ENCODE data around the gene TRIP10.
"Not testable (repeated sequence)": the region's sequence is repeated elsewhere in the genome, so short reads cannot be mapped to it uniquely, and the experiment has no call there.

TRIP10 gene

GRCh38 chr19:6752256-6753177 is 13.0 kb downstream of the TRIP10 start:
- Histone ChIP-seq H3K27ac (ENCODE audit: low read length) (no peak overlapping the region), H3K9me3 (ENCODE audit: control insufficient read depth, low read depth, low read length) (no peaks in the 10 kb centered on the region), H3K36me3 (ENCODE audit: control insufficient read depth, low read depth, low read length) (peaks cover 34% of the 10 kb centered on the region), H3K4me3 (ENCODE audit: low read length) (peak overlapping the region; percentile 56), H3K27me3 (ENCODE audit: control insufficient read depth, insufficient read depth, low read length) (no peaks in the 10 kb centered on the region), H3K9ac (ENCODE audit: low read length) (peak overlapping the region; percentile 32), H3K4me1 (ENCODE audit: control insufficient read depth, low read depth, low read length) (no peaks in the 10 kb centered on the region)

DNA sequence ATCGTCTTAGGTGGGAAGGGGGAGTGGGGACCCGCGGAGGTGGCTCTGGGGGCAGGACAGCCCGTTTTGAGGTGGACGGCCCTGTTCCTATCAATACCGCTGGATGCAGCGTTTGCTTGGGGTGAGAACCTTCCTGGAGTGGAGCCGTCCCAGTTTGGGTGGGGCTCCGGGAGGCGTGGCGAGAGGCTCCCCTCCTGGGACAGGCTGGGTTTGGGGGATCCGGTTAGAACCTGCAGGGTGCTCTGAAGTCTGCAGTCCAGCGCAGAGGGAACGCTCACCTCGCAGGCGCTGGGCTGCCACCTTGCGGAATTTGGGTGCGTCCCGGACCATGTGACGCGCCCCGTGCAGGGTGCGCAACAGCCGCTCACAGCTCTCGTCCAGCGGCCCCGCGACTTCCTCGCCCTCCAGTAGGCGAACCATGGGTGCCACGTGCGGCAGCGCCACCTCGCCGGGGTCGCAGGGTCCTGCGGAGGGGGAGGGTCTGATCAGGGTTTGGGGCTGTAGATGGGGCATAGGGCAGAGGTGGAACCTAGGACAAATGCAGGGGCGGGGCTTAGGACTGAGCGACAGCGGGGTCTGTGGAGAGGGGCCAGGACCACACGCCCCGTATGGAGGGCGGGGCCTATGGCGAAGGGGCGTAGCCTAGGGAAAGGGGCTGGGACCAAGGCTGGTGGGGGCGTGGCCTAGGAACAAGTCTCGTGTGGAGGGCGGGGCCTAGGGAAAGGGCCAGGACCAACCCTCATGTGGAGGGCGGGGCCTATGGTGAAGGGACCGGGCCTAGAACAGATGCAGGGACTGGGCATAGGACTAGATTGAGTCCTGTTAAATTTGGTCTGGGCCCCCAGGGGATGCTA is 13.9 kb downstream of the TRIP10 start:
- H3K4me3 ChIP-seq (ENCODE audit: low read length) = peak overlapping the region; percentile 56
- H3K36me3 ChIP-seq (ENCODE audit: control insufficient read depth, low read depth, low read length) = peaks cover 26% of the 10 kb centered on the region
- no peak overlapping the region for H3K27ac ChIP-seq (ENCODE audit: low read length)
- H3K9ac ChIP-seq (ENCODE audit: low read length) = peak overlapping the region; percentile 32
- no peaks in the 10 kb centered on the region for H3K9me3 ChIP-seq (ENCODE audit: control insufficient read depth, low read depth, low read length)
- H3K27me3 ChIP-seq (ENCODE audit: control insufficient read depth, insufficient read depth, low read length) = no peaks in the 10 kb centered on the region
- H3K4me1 ChIP-seq (ENCODE audit: control insufficient read depth, low read depth, low read length) = no peaks in the 10 kb centered on the region

GRCh38 chr19:6754136-6754535 is 14.7 kb downstream of the TRIP10 start:
- Histone ChIP-seq H3K4me3 (ENCODE audit: low read length) (no peak overlapping the region), H3K27me3 (ENCODE audit: control insufficient read depth, insufficient read depth, low read length) (no peaks in the 10 kb centered on the region), H3K4me1 (ENCODE audit: control insufficient read depth, low read depth, low read length) (no peaks in the 10 kb centered on the region), H3K36me3 (ENCODE audit: control insufficient read depth, low read depth, low read length) (peaks cover 20% of the 10 kb centered on the region), H3K9me3 (ENCODE audit: control insufficient read depth, low read depth, low read length) (no peaks in the 10 kb centered on the region), H3K9ac (ENCODE audit: low read length) (no peak overlapping the region), H3K27ac (ENCODE audit: low read length) (no peak overlapping the region)

GRCh38 chr19:6754653-6755463 is 15.4 kb downstream of the TRIP10 start:
- H3K4me3 ChIP-seq (ENCODE audit: low read length) = no peak overlapping the region
- no peaks in the 10 kb centered on the region for H3K9me3 ChIP-seq (ENCODE audit: control insufficient read depth, low read depth, low read length)
- H3K27ac ChIP-seq (ENCODE audit: low read length) = no peak overlapping the region
- no peak overlapping the region for H3K9ac ChIP-seq (ENCODE audit: low read length)
- H3K36me3 ChIP-seq (ENCODE audit: control insufficient read depth, low read depth, low read length) = peaks cover 13% of the 10 kb centered on the region
- H3K4me1 ChIP-seq (ENCODE audit: control insufficient read depth, low read depth, low read length) = no peaks in the 10 kb centered on the region
- H3K27me3 ChIP-seq (ENCODE audit: control insufficient read depth, insufficient read depth, low read length) = no peaks in the 10 kb centered on the region

DNA sequence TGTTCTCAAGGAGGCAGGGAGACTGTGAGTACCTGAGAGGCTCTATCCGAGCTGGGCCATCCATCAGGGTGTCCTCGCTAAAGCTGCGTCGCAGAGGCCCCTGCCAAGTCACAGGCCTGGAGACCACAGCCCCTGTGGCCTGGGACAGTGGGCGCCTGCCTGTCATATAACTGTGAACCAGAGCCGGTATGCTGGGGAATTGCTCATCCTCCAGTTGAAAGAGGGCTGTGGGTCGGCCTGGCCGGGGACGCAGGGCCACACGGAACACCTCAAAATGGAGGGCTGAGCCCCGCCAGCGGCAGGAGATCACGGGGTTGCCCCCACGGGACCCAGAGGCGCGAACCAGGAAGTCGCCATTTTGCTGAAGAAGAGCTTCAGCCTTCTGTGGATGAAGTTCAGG is 21.1 kb downstream of the TRIP10 start:
- no peak overlapping the region for H3K9ac ChIP-seq (ENCODE audit: low read length)

DNA sequence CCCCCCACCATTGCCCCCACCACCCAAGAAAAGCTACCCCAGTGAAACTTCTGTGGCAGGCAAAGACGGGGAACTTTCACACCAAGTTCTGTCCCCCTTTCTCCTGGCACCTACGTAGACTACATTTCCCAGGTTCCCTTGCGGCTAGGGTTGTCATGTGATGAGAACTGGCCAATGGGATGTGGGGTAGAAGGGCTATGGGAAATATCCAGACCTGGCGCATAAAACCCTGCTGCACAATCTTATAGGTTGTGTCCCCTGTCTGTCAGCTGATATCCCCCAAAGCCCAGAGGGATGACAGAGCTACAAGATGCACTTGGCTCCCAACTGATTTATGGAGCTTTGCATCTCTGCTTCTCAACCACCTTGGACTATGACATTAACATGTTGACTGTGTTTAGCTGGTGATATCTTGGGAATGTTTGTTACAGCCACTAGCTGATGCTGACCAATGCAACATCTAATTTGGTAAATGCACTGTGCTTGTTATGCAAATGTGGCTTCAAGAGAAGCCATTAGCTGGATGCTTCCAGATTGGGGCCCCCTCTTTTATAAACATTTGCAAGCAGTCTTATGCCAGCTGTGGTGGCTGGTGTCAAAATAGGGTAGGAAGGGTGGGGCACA is 21.7 kb downstream of the TRIP10 start:
- Histone ChIP-seq H3K4me1 (ENCODE audit: control insufficient read depth, low read depth, low read length) (peaks cover 7% of the 10 kb centered on the region), H3K9ac (ENCODE audit: low read length) (no peak overlapping the region), H3K9me3 (ENCODE audit: control insufficient read depth, low read depth, low read length) (no peaks in the 10 kb centered on the region), H3K4me3 (ENCODE audit: low read length) (no peak overlapping the region), H3K27me3 (ENCODE audit: control insufficient read depth, insufficient read depth, low read length) (peaks cover 3% of the 10 kb centered on the region), H3K27ac (ENCODE audit: low read length) (no peak overlapping the region), H3K36me3 (ENCODE audit: control insufficient read depth, low read depth, low read length) (no peaks in the 10 kb centered on the region)

More for the DNA sequence above, 21.1 kb downstream of the TRIP10 start:
- Histone ChIP-seq H3K9me3 (ENCODE audit: control insufficient read depth, low read depth, low read length) (no peaks in the 10 kb centered on the region), H3K36me3 (ENCODE audit: control insufficient read depth, low read depth, low read length) (no peaks in the 10 kb centered on the region), H3K27ac (ENCODE audit: low read length) (no peak overlapping the region), H3K4me3 (ENCODE audit: low read length) (no peak overlapping the region), H3K27me3 (ENCODE audit: control insufficient read depth, insufficient read depth, low read length) (no peaks in the 10 kb centered on the region), H3K4me1 (ENCODE audit: control insufficient read depth, low read depth, low read length) (peaks cover 2% of the 10 kb centered on the region)

GRCh38 chr19:6762253-6762797 is 22.8 kb downstream of the TRIP10 start:
- not testable (repeated sequence) for H3K4me3 ChIP-seq (ENCODE audit: low read length); H3K9me3 ChIP-seq (ENCODE audit: control insufficient read depth, low read depth, low read length); H3K36me3 ChIP-seq (ENCODE audit: control insufficient read depth, low read depth, low read length)

DNA sequence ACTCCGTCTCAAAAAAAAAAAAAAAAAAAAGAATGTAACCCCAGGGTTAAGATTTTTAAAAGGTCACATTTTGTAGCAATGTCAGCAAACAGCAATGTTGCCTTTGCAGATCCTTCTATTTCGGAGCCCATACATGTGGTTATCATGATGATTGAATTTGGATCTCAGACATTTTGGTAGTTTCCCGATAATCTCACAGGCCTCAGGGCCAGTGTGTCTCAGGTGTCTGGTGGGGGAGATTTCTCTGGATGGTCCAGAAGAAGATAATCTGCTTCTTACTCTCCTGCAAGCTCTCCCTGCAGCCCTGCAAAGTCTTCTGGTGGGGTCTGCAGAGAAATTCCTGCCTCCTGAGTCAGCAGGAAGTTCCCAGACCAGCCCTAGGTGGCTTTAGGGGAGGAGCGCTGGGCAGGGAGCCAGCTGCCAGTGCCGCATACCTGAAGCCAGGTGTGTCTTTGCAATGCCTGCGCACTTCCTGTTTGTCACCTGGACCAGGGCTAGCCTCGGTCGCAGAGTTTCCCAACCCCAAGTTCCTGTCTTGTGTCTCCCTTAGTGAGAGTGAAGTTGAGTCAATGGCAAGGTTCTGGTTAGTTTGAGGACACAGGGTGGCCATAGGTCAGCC is 26.4 kb downstream of the TRIP10 start:
- Histone ChIP-seq H3K9me3 (ENCODE audit: control insufficient read depth, low read depth, low read length) (no peaks in the 10 kb centered on the region), H3K4me1 (ENCODE audit: control insufficient read depth, low read depth, low read length) (peaks cover 15% of the 10 kb centered on the region), H3K36me3 (ENCODE audit: control insufficient read depth, low read depth, low read length) (no peaks in the 10 kb centered on the region), H3K27me3 (ENCODE audit: control insufficient read depth, insufficient read depth, low read length) (peaks cover 14% of the 10 kb centered on the region), H3K9ac (ENCODE audit: low read length) (peak overlapping the region; percentile 36), H3K27ac (ENCODE audit: low read length) (peak overlapping the region; percentile 53), H3K4me3 (ENCODE audit: low read length) (peak overlapping the region; percentile 82)

More at GRCh38 chr19:6762253-6762797, 22.8 kb downstream of the TRIP10 start:
- H3K9ac ChIP-seq (ENCODE audit: low read length); H3K27ac ChIP-seq (ENCODE audit: low read length): not testable (repeated sequence)
- Histone ChIP-seq H3K27me3 (ENCODE audit: control insufficient read depth, insufficient read depth, low read length) (peaks cover 14% of the 10 kb centered on the region), H3K4me1 (ENCODE audit: control insufficient read depth, low read depth, low read length) (peaks cover 15% of the 10 kb centered on the region)

DNA sequence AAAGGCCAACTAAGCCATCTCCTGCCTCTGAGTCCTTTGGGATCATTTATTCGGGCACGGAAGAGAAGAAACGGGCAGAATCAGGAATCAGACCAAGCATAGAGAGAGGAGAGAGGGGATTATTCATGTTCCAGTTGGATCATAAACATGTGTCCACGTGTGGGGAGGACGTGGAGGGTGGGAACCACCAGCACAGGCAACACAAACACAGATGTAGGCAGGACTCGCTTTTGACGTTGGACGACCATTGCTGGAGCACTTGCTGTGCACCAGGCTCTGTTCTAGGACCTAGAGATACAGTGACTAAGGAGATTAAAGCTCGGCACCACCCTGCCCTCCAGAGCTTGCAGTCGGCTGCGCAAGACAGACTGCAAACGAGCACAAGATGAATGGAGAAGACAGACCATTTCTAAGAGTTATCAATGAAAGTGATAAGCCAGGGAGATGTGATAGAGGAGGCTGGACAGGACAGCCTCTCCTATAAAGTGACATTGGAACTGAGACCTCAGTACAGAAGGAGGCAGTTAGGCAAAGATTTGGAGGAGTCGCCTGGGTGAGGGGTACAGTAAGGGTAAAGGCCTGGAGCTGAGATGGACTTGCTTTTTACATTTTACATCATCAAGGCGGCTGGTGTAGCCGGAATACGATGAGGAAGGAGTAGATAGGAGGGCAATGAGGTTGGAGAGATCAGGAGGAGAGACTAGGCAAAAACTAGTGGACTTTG is 27.0 kb downstream of the TRIP10 start:
- peaks cover 14% of the 10 kb centered on the region for H3K27me3 ChIP-seq (ENCODE audit: control insufficient read depth, insufficient read depth, low read length)
- H3K9ac ChIP-seq (ENCODE audit: low read length) = peak overlapping the region; percentile 50
- H3K4me3 ChIP-seq (ENCODE audit: low read length) = peak overlapping the region; percentile 82
- no peaks in the 10 kb centered on the region for H3K36me3 ChIP-seq (ENCODE audit: control insufficient read depth, low read depth, low read length)
- H3K4me1 ChIP-seq (ENCODE audit: control insufficient read depth, low read depth, low read length) = peaks cover 15% of the 10 kb centered on the region
- H3K27ac ChIP-seq (ENCODE audit: low read length) = peak overlapping the region; percentile 28
- no peaks in the 10 kb centered on the region for H3K9me3 ChIP-seq (ENCODE audit: control insufficient read depth, low read depth, low read length)

GRCh38 chr19:6767081-6767356 is 27.5 kb downstream of the TRIP10 start:
- Histone ChIP-seq H3K9ac (ENCODE audit: low read length) (peak overlapping the region; percentile 50), H3K4me3 (ENCODE audit: low read length) (peak overlapping the region; percentile 82), H3K9me3 (ENCODE audit: control insufficient read depth, low read depth, low read length) (no peaks in the 10 kb centered on the region), H3K27ac (ENCODE audit: low read length) (no peak overlapping the region), H3K27me3 (ENCODE audit: control insufficient read depth, insufficient read depth, low read length) (peaks cover 14% of the 10 kb centered on the region), H3K4me1 (ENCODE audit: control insufficient read depth, low read depth, low read length) (peaks cover 15% of the 10 kb centered on the region), H3K36me3 (ENCODE audit: control insufficient read depth, low read depth, low read length) (no peaks in the 10 kb centered on the region)
